TTC549 (cell line): Measurements from ENCODE around the gene NCOR1.
"Not testable (repeated sequence)": the region's sequence is repeated elsewhere in the genome, so short reads cannot be mapped to it uniquely, and the experiment has no call there.

ENCODE experiments used
- FAIRE-seq: peaks from 2 replicates; lab custom pipeline; 2012; peaks lifted over from hg19 to GRCh38; lab: Jason Lieb, UNC

Gene NCOR1

GRCh38 chr17:16148596-16148995 is 66.7 kb downstream of the NCOR1 start:
- no peak for FAIRE-seq

- FAIRE-seq = not testable (repeated sequence)
Measured at GRCh38 chr17:16145319-16145890, 69.9 kb downstream of the NCOR1 start.

GRCh38 chr17:16141685-16142084 is 73.6 kb downstream of the NCOR1 start:
- FAIRE-seq = no peak

GRCh38 chr17:16140854-16141253 is 74.5 kb downstream of the NCOR1 start:
- no peak for FAIRE-seq

- no peak for FAIRE-seq
Measured at GRCh38 chr17:16135461-16135860, 79.9 kb downstream of the NCOR1 start.

- no peak for FAIRE-seq
Measured at GRCh38 chr17:16131593-16131992, 83.7 kb downstream of the NCOR1 start.

GRCh38 chr17:16129441-16130205 is 85.7 kb downstream of the NCOR1 start:
- FAIRE-seq = no peak

GRCh38 chr17:16123531-16123930 is 91.8 kb downstream of the NCOR1 start:
- FAIRE-seq = no peak

GRCh38 chr17:16122697-16123434 is 92.5 kb downstream of the NCOR1 start:
- no peak for FAIRE-seq

GRCh38 chr17:16121915-16122314 is 93.4 kb downstream of the NCOR1 start:
- FAIRE-seq = no peak

- no peak for FAIRE-seq
Measured at GRCh38 chr17:16120937-16121336, 94.4 kb downstream of the NCOR1 start.

GRCh38 chr17:16117149-16117548 is 98.2 kb downstream of the NCOR1 start:
- no peak for FAIRE-seq

- not testable (repeated sequence) for FAIRE-seq
Measured at GRCh38 chr17:16115077-16115698, 100.1 kb downstream of the NCOR1 start.

GRCh38 chr17:16108871-16109270 is 106.5 kb downstream of the NCOR1 start:
- no peak for FAIRE-seq

GRCh38 chr17:16108386-16108785 is 106.9 kb downstream of the NCOR1 start:
- no peak for FAIRE-seq

GRCh38 chr17:16107165-16107770 is 108.1 kb downstream of the NCOR1 start:
- FAIRE-seq = no peak

- no peak for FAIRE-seq
Measured at GRCh38 chr17:16106161-16106891, 109.0 kb downstream of the NCOR1 start.

GRCh38 chr17:16104189-16104588 is 111.1 kb downstream of the NCOR1 start:
- no peak for FAIRE-seq

GRCh38 chr17:16101440-16101839 is 113.9 kb downstream of the NCOR1 start:
- FAIRE-seq = no peak

- no peak for FAIRE-seq
Measured at GRCh38 chr17:16100737-16101400, 114.5 kb downstream of the NCOR1 start.

GRCh38 chr17:16091773-16092172 is 123.6 kb downstream of the NCOR1 start:
- FAIRE-seq = no peak
